ENCODE results near the gene LRRC46.

LRRC46 gene

DNA sequence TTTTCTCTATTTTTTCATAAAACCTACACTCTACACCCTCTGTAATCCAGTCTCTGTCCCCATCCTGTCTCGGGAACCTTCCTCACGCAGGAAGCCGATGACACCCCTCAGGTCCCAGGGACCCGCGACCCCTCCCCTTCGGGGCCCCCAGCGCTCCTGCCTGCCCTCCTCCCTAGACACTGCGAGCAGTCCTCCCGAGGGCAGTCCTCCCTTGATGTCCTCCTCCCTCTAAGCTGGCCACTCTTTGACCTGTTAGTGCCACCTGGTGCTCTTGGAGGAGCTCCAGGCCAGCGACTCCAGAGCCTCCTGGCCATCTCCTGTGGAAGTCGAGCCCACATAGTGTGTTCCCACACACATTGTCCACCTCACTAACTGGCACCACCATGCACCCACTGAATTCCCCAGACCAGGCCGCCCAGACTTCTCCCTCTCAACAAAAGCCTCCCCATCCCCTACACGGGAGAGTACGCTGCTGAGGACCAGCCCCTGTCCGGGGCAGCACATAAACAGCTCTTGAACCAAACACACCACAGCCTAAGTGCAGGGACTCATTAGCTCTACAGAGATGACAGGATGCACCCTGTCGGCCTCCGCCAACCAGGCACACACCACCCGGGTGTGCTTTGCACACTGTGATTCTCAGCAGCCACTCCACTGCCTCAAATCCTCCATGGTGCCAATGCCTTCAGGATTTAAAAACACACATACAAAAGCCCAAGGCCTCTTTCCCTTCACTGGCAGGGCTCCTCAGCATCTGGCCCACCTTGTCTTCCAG is 19.1 kb upstream of the LRRC46 start:
- ChIA-PET POLR2A (ENCODE audit: low non-redundant PET) (no interaction called here), CTCF (interaction anchor here (0.6 to 0.7 kb wide), 2 partner anchors 70 to 122 kb away, joined by 3 read pairs; no protein-coding TSS in a partner anchor)
- H3K27ac ChIP-seq: no peak overlapping the region; the same call in 1 of the 2 replicates
- no peak for DNase-seq (ENCODE audit: low spot score)
- TF ChIP-seq, protein P1, sequence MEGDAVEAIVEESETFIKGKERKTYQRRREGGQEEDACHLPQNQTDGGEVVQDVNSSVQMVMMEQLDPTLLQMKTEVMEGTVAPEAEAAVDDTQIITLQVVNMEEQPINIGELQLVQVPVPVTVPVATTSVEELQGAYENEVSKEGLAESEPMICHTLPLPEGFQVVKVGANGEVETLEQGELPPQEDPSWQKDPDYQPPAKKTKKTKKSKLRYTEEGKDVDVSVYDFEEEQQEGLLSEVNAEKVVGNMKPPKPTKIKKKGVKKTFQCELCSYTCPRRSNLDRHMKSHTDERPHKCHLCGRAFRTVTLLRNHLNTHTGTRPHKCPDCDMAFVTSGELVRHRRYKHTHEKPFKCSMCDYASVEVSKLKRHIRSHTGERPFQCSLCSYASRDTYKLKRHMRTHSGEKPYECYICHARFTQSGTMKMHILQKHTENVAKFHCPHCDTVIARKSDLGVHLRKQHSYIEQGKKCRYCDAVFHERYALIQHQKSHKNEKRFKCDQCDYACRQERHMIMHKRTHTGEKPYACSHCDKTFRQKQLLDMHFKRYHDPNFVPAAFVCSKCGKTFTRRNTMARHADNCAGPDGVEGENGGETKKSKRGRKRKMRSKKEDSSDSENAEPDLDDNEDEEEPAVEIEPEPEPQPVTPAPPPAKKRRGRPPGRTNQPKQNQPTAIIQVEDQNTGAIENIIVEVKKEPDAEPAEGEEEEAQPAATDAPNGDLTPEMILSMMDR (conservative IDR thresholded peaks at IDR 0.05; ENCODE audit: low read depth): no peak

DNA sequence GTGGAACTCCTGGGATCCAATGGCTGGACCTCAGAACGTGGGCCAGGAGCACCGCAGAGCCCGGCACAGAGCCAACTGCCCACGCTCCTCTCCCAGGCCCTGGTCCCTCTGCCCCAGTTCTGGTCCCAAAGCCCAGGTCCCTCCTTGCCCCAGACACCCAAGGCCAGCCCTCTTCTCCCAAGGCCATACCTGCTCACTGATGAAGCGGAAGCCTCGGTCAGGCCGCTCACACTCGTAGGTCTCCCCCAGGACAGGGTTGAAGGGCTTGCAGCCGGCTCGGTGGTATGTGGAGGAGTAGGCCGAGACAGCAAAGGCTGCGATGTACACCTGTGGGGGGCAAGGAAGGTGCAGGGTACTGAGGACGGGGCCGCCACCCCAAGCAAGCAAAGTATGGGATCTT is 18.4 kb upstream of the LRRC46 start:
- TF ChIP-seq, protein P1 (conservative IDR thresholded peaks at IDR 0.05; ENCODE audit: low read depth): no peak
- H3K27ac ChIP-seq: no peak overlapping the region
- CTCF ChIA-PET: interaction anchor here (0.6 kb wide), 1 partner anchor 122 kb away, joined by 3 read pairs; no protein-coding TSS in a partner anchor
- POLR2A ChIA-PET (ENCODE audit: low non-redundant PET): no interaction called here
- DNase-seq (ENCODE audit: low spot score): no peak

- TF ChIP-seq, protein P1 (conservative IDR thresholded peaks at IDR 0.05; ENCODE audit: low read depth): no peak
- POLR2A ChIA-PET (ENCODE audit: low non-redundant PET): no interaction called here
- no peak overlapping the region for H3K27ac ChIP-seq
- CTCF ChIA-PET: no interaction called here
- DNase-seq (ENCODE audit: low spot score): no peak
Measured at GRCh38 chr17:47813512-47814031, 17.9 kb upstream of the LRRC46 start.

- DNase-seq (ENCODE audit: low spot score): no peak
- no peak overlapping the region; the same call in 1 of the 2 replicates for H3K27ac ChIP-seq
- POLR2A ChIA-PET (ENCODE audit: low non-redundant PET): no interaction called here
- CTCF ChIA-PET: interaction anchor here (0.6 kb wide), 1 partner anchor 39 kb away, joined by 3 read pairs; no protein-coding TSS in a partner anchor
- TF ChIP-seq, protein P1 (conservative IDR thresholded peaks at IDR 0.05; ENCODE audit: low read depth): no peak
Measured at GRCh38 chr17:47815106-47815918, 16.2 kb upstream of the LRRC46 start.

GRCh38 chr17:47816111-47816735 is 15.2 kb upstream of the LRRC46 start:
- CTCF ChIA-PET: no interaction called here
- TF ChIP-seq, protein P1 (conservative IDR thresholded peaks at IDR 0.05; ENCODE audit: low read depth): no peak
- no peak overlapping the region for H3K27ac ChIP-seq
- POLR2A ChIA-PET (ENCODE audit: low non-redundant PET): no interaction called here
- DNase-seq (ENCODE audit: low spot score): no peak

- CTCF ChIA-PET: no interaction called here
Measured at GRCh38 chr17:47816947-47817346, 14.5 kb upstream of the LRRC46 start.

More at GRCh38 chr17:47816947-47817346, 14.5 kb upstream of the LRRC46 start:
- H3K27ac ChIP-seq: peak overlapping the region; percentile 78
- TF ChIP-seq, protein P1 (conservative IDR thresholded peaks at IDR 0.05; ENCODE audit: low read depth): no peak
- POLR2A ChIA-PET (ENCODE audit: low non-redundant PET): no interaction called here
- DNase-seq (ENCODE audit: low spot score): no peak
